WTC11 (cell line): ENCODE measurements around the gene MTURN. TPM values are rescaled to one million over a fixed set of nuclear protein-coding genes. Genes with fewer than 3 reads are reported as not detected.
A peak's percentile ranks its signal among the peaks of the same experiment; 100 is the strongest.

ENCODE experiments used
- ATAC-seq: fragments of 200-7000 bp; cut with Tn5 transposase; 2 replicates; pipeline ENCODE4 v1.10.0; 2021; ENCODE audit warnings: mild to moderate bottlenecking, moderate library complexity
- CTCF ChIA-PET: fragments of 300-600 bp; sonication (Branson Sonifier 250); formaldehyde crosslinking; loops from one replicate; lab custom pipeline; 2021; ENCODE audit warnings: antibody characterized with exemption; lab: Charles Lee
- POLR2A ChIA-PET: fragments of 350-600 bp; sonication (Branson Sonifier 250); formaldehyde crosslinking; loops from one replicate; lab custom pipeline; 2021; ENCODE audit warnings: antibody characterized with exemption; lab: Charles Lee
- DNase-seq: peaks from one replicate; pipeline ENCODE4 v3.0.0; 2021; ENCODE audit warnings: low spot score
- H3K27ac Mint-ChIP-seq: 2 replicates; pipeline ENCODE4 v1.8.0; 2021; ENCODE audit warnings: mixed read lengths
- H3K27me3 Mint-ChIP-seq: 2 replicates; pipeline ENCODE4 v1.8.0; 2021; ENCODE audit warnings: low read depth, mild to moderate bottlenecking, moderate library complexity, mixed read lengths
- H3K36me3 Mint-ChIP-seq: 2 replicates; pipeline ENCODE4 v1.8.0; 2021; ENCODE audit warnings: mixed read lengths
- H3K4me1 Mint-ChIP-seq: 2 replicates; pipeline ENCODE4 v1.8.0; 2022; ENCODE audit warnings: mixed read lengths
- H3K4me3 Mint-ChIP-seq: 2 replicates; pipeline ENCODE4 v1.8.0; 2021; ENCODE audit warnings: mild to moderate bottlenecking, moderate library complexity, mixed read lengths
- H3K9me3 Mint-ChIP-seq: 2 replicates; pipeline ENCODE4 v1.8.0; 2021; ENCODE audit warnings: mixed read lengths
- ATF1 ChIP-seq: sonication (generic); formaldehyde crosslinking; IDR thresholded peaks from 2 replicates; pipeline ENCODE4 v1.8.1; 2023; ENCODE audit warnings: mild to moderate bottlenecking, moderate library complexity, missing genetic modification reagents
- FOXK1 ChIP-seq: sonication (generic); formaldehyde crosslinking; IDR thresholded peaks from 2 replicates; pipeline ENCODE4 v1.8.0; 2022; ENCODE audit warnings: mild to moderate bottlenecking, moderate library complexity, missing genetic modification reagents
- JAZF1 ChIP-seq: fragments of 250-450 bp; sonication (Bioruptor Pico); IDR thresholded peaks from 2 replicates; pipeline ENCODE4 v1.9.0; 2021; ENCODE audit warnings: moderate library complexity, mild to moderate bottlenecking, inconsistent platforms
- KAT7 ChIP-seq: sonication (generic); formaldehyde crosslinking; IDR thresholded peaks from 2 replicates; pipeline ENCODE4 v1.8.1; 2023; ENCODE audit warnings: missing genetic modification reagents, mild to moderate bottlenecking, borderline replicate concordance
- SOX15 ChIP-seq: fragments of 250-450 bp; sonication (Bioruptor Pico); IDR thresholded peaks from 2 replicates; pipeline ENCODE4 v1.9.0; 2021; ENCODE audit warnings: mild to moderate bottlenecking
- SP1 ChIP-seq: sonication (generic); formaldehyde crosslinking; conservative IDR thresholded peaks from 2 replicates; pipeline ENCODE4 v1.8.1; 2022; ENCODE audit warnings: missing genetic modification reagents
- ZNF219 ChIP-seq: sonication (generic); formaldehyde crosslinking; IDR thresholded peaks from 2 replicates; pipeline ENCODE4 v1.8.0; 2023; ENCODE audit warnings: missing genetic modification reagents, mild to moderate bottlenecking, borderline replicate concordance
- ZNF423 ChIP-seq: fragments of 250-450 bp; sonication (Bioruptor Pico); IDR thresholded peaks from 2 replicates; pipeline ENCODE4 v2.1.2; 2022; ENCODE audit warnings: mild to moderate bottlenecking, moderate library complexity
- ZNF671 ChIP-seq: fragments of 250-450 bp; sonication (Bioruptor Pico); IDR thresholded peaks from 2 replicates; pipeline ENCODE4 v1.8.0; 2021; ENCODE audit warnings: mild to moderate bottlenecking
- total RNA-seq: library from RNA; stranded (reverse); gene quantifications from 3 replicates; pipeline ENCODE4 v1.2.3, GENCODE V29; 2021
- TF ChIP-seq, protein P1 (sequence below): sonication (generic); formaldehyde crosslinking; IDR thresholded peaks from 2 replicates; pipeline ENCODE4 v1.8.1; 2022; ENCODE audit warnings: low read depth, mild to moderate bottlenecking, moderate library complexity, missing genetic modification reagents, borderline replicate concordance
- TF ChIP-seq, protein P2 (sequence below): sonication (generic); formaldehyde crosslinking; IDR thresholded peaks from 2 replicates; pipeline ENCODE4 v1.8.1; 2023; ENCODE audit warnings: mild to moderate bottlenecking, missing genetic modification reagents
- TF ChIP-seq, protein P3 (sequence below): fragments of 250-450 bp; sonication (Bioruptor Pico); IDR thresholded peaks from 2 replicates; pipeline ENCODE4 v1.9.0; 2021; ENCODE audit warnings: mild to moderate bottlenecking, borderline replicate concordance
- TF ChIP-seq, protein P4 (sequence below): sonication (generic); formaldehyde crosslinking; IDR thresholded peaks from 2 replicates; pipeline ENCODE4 v1.8.0; 2022; ENCODE audit warnings: mild to moderate bottlenecking, missing genetic modification reagents
- TF ChIP-seq, protein P5 (sequence below): fragments of 250-450 bp; sonication (Bioruptor Pico); IDR thresholded peaks from 2 replicates; pipeline ENCODE4 v2.1.2; 2022; ENCODE audit warnings: mild to moderate bottlenecking, moderate library complexity
- TF ChIP-seq, protein P6 (sequence below): sonication (generic); formaldehyde crosslinking; IDR thresholded peaks from 2 replicates; pipeline ENCODE4 v1.8.1; 2022; ENCODE audit warnings: missing genetic modification reagents, borderline replicate concordance

The MTURN gene
- total RNA-seq, 1 experiment from 2014 or later: 5.0 TPM

DNA sequence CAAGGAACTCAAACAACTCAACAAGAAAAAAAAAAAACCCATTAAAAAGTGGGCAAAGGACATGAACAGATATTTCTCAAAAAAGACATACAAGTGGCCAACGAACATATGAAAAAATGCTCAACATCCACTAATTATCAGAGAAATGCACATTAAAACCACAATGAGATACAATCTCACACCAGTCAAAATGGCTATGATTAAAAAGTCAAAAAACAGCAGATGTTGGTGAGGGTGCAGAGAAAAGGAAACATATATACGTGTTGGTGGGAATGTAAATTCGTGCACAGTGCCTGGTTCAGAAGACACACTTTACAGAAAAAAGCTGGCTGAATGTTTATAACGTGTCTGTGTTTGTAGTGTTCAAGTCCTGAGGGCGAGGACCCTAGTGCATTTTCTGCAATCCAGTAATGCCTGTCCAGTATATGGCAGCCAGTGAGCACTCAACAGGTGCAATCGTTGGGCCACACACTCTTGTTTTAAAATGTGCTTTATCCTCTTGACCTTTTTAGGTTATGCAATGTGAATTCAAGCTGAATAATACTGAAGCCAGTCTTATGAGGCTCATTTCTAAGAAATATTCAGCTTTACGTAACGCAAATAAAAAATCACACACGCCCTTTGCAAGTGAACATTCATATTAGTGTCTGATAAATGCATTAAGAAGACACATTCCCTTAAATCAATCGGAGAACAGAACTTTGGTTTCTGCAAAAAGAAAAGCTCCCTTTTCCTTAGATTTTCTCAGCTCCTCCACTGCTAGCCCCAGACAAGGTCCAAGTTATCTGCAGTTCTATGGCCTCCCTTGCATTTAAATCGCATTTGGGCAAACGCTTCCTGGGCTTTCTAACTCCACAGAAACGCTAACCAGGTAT lies 813 bp upstream of the MTURN start:
- DNase-seq: no peak
- peak overlapping the region; percentile 93 for H3K27ac Mint-ChIP-seq
- ChIA-PET CTCF (interaction anchor here (0.9 to 1.0 kb wide), 2 partner anchors 10 to 31 kb away, joined by 3 read pairs; no protein-coding TSS in a partner anchor), POLR2A (interaction anchor here (0.6 kb wide), 1 partner anchor 20 kb away, joined by 4 read pairs; no protein-coding TSS in a partner anchor)
- H3K4me1 Mint-ChIP-seq: peaks cover 5% of the 10 kb centered on the region
- H3K4me3 Mint-ChIP-seq: peak overlapping the region; percentile 80
- H3K36me3 Mint-ChIP-seq: no peaks in the 10 kb centered on the region
- no peaks in the 10 kb centered on the region for H3K9me3 Mint-ChIP-seq
- ATAC-seq: no peak
- TF ChIP-seq, protein P1, sequence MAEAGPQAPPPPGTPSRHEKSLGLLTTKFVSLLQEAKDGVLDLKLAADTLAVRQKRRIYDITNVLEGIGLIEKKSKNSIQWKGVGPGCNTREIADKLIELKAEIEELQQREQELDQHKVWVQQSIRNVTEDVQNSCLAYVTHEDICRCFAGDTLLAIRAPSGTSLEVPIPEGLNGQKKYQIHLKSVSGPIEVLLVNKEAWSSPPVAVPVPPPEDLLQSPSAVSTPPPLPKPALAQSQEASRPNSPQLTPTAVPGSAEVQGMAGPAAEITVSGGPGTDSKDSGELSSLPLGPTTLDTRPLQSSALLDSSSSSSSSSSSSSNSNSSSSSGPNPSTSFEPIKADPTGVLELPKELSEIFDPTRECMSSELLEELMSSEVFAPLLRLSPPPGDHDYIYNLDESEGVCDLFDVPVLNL: no peak
- TF ChIP-seq, protein P2, sequence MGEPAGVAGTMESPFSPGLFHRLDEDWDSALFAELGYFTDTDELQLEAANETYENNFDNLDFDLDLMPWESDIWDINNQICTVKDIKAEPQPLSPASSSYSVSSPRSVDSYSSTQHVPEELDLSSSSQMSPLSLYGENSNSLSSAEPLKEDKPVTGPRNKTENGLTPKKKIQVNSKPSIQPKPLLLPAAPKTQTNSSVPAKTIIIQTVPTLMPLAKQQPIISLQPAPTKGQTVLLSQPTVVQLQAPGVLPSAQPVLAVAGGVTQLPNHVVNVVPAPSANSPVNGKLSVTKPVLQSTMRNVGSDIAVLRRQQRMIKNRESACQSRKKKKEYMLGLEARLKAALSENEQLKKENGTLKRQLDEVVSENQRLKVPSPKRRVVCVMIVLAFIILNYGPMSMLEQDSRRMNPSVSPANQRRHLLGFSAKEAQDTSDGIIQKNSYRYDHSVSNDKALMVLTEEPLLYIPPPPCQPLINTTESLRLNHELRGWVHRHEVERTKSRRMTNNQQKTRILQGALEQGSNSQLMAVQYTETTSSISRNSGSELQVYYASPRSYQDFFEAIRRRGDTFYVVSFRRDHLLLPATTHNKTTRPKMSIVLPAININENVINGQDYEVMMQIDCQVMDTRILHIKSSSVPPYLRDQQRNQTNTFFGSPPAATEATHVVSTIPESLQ: no peak
- TF ChIP-seq ATF1 (CRISPR knock-in tag) (no peak), ZNF423 (no peak), KAT7 (CRISPR knock-in tag) (no peak), ZNF671 (CRISPR knock-in tag) (no peak), FOXK1 (CRISPR knock-in tag) (no peak), SP1 (no peak), SOX15 (no peak), JAZF1 (no peak), ZNF219 (no peak)
- TF ChIP-seq, protein P3, sequence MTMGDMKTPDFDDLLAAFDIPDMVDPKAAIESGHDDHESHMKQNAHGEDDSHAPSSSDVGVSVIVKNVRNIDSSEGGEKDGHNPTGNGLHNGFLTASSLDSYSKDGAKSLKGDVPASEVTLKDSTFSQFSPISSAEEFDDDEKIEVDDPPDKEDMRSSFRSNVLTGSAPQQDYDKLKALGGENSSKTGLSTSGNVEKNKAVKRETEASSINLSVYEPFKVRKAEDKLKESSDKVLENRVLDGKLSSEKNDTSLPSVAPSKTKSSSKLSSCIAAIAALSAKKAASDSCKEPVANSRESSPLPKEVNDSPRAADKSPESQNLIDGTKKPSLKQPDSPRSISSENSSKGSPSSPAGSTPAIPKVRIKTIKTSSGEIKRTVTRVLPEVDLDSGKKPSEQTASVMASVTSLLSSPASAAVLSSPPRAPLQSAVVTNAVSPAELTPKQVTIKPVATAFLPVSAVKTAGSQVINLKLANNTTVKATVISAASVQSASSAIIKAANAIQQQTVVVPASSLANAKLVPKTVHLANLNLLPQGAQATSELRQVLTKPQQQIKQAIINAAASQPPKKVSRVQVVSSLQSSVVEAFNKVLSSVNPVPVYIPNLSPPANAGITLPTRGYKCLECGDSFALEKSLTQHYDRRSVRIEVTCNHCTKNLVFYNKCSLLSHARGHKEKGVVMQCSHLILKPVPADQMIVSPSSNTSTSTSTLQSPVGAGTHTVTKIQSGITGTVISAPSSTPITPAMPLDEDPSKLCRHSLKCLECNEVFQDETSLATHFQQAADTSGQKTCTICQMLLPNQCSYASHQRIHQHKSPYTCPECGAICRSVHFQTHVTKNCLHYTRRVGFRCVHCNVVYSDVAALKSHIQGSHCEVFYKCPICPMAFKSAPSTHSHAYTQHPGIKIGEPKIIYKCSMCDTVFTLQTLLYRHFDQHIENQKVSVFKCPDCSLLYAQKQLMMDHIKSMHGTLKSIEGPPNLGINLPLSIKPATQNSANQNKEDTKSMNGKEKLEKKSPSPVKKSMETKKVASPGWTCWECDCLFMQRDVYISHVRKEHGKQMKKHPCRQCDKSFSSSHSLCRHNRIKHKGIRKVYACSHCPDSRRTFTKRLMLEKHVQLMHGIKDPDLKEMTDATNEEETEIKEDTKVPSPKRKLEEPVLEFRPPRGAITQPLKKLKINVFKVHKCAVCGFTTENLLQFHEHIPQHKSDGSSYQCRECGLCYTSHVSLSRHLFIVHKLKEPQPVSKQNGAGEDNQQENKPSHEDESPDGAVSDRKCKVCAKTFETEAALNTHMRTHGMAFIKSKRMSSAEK (CRISPR knock-in tag): no peak
- TF ChIP-seq, protein P4, sequence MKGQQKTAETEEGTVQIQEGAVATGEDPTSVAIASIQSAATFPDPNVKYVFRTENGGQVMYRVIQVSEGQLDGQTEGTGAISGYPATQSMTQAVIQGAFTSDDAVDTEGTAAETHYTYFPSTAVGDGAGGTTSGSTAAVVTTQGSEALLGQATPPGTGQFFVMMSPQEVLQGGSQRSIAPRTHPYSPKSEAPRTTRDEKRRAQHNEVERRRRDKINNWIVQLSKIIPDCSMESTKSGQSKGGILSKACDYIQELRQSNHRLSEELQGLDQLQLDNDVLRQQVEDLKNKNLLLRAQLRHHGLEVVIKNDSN (CRISPR knock-in tag): no peak
- TF ChIP-seq, protein P5, sequence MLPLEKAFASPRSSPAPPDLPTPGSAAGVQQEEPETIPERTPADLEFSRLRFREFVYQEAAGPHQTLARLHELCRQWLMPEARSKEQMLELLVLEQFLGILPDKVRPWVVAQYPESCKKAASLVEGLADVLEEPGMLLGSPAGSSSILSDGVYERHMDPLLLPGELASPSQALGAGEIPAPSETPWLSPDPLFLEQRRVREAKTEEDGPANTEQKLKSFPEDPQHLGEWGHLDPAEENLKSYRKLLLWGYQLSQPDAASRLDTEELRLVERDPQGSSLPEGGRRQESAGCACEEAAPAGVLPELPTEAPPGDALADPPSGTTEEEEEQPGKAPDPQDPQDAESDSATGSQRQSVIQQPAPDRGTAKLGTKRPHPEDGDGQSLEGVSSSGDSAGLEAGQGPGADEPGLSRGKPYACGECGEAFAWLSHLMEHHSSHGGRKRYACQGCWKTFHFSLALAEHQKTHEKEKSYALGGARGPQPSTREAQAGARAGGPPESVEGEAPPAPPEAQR: no peak
- TF ChIP-seq, protein P6, sequence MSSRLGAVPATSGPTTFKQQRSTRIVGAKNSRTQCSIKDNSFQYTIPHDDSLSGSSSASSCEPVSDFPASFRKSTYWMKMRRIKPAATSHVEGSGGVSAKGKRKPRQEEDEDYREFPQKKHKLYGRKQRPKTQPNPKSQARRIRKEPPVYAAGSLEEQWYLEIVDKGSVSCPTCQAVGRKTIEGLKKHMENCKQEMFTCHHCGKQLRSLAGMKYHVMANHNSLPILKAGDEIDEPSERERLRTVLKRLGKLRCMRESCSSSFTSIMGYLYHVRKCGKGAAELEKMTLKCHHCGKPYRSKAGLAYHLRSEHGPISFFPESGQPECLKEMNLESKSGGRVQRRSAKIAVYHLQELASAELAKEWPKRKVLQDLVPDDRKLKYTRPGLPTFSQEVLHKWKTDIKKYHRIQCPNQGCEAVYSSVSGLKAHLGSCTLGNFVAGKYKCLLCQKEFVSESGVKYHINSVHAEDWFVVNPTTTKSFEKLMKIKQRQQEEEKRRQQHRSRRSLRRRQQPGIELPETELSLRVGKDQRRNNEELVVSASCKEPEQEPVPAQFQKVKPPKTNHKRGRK (CRISPR knock-in tag): no peak
- TF ChIP-seq, all 79 proteins: peak for 0
- peaks cover 47% of the 10 kb centered on the region for H3K27me3 Mint-ChIP-seq
